ENCODE results near the gene ZMPSTE24.

DNA sequence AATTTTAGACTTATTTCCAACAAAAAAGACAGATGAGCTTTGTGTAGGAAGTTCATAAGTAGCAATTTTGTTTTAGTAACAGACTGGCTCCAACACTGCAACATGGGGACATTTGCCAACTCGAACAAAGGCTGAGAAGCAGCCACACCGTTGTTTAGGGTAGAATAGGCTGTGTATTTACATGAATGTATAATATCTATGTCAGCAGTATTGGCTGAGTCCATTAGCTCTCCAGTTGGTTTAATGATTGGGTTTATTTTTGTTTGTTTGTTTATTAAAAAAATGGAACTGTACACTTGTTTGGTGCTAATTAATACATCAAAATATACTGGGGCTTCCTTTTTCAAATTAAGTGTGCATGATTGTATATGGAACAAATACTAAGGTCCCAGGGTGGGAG is 17.6 kb upstream of the ZMPSTE24 start:
- TF ChIP-seq CTCF (optimal IDR thresholded peaks at IDR 0.05 in 1 of 3, IDR thresholded peaks at IDR 0.05 in 1 of 3, conservative IDR thresholded peaks at IDR 0.05 in 1 of 3; ENCODE audit: extremely low read depth in 1 of 3, insufficient read depth in 2 of 3, low read length in 3 of 3) (no peak), EZH2 (IDR thresholded peaks at IDR 0.05; ENCODE audit: low read length) (no peak)
